Stomach smooth muscle (tissue), 2 donors: ENCODE measurements around the gene ROBO1.

Experiments
- H3K27ac ChIP-seq: one replicate; pipeline ENCODE4 v1.7.0; 2013; ENCODE audit warnings: mild to moderate bottlenecking, low read length, inconsistent platforms
- H3K27me3 ChIP-seq, 2 donors: one replicate each; pipeline ENCODE4 v1.7.0; 2013; ENCODE audit warnings: low read length in 2 of 2; ENCODE audit not compliant: insufficient read depth in 2 of 2, control insufficient read depth in 1 of 2
- H3K36me3 ChIP-seq, 2 donors: one replicate each; pipeline ENCODE4 v1.7.0; 2013; ENCODE audit warnings: low read length in 2 of 2; ENCODE audit not compliant: control insufficient read depth in 2 of 2, insufficient read depth in 2 of 2
- H3K4me1 ChIP-seq: one replicate; pipeline ENCODE4 v1.7.0; 2013; ENCODE audit warnings: low read length; ENCODE audit not compliant: control insufficient read depth, insufficient read depth
- H3K4me3 ChIP-seq, 2 donors: one replicate each; pipeline ENCODE4 v1.7.0; 2013; ENCODE audit warnings: low read length in 2 of 2
- H3K9ac ChIP-seq, 2 donors: one replicate each; pipeline ENCODE4 v1.7.0; 2013; ENCODE audit warnings: low read length in 2 of 2, mild to moderate bottlenecking in 1 of 2
- H3K9me3 ChIP-seq, 2 donors: one replicate each; pipeline ENCODE4 v1.7.0; 2013; ENCODE audit warnings: low read length in 2 of 2; ENCODE audit not compliant: control insufficient read depth in 2 of 2
- donor health status: healthy.
- donor health status: Pancreatic carcinoma.

The ROBO1 gene

DNA sequence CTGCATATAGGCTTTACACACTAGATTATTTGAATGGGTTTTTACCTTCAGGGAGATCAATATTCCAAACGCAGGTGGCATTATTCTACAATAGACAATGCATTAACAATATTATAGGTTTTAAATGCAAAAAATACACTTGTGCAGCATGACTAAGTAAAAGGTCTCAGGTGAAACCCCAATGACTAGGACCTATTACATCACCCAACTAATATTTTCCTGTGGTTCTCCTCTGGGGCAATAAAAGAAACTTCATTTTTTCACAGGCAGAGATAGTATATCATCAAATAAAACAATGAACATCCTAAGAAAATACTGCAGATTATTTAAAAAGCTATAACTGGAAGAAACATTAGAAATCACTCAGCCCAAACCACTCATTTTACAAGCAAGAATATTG, 375.3 kb downstream of the ROBO1 start:
- Histone ChIP-seq H3K9ac (no peak overlapping the region), H3K9me3 (no peaks in the 10 kb centered on the region), H3K27ac (no peak overlapping the region), H3K36me3 (no peaks in the 10 kb centered on the region), H3K4me3 (no peak overlapping the region), H3K4me1 (no peaks in the 10 kb centered on the region), H3K27me3 (no peaks in the 10 kb centered on the region)

DNA sequence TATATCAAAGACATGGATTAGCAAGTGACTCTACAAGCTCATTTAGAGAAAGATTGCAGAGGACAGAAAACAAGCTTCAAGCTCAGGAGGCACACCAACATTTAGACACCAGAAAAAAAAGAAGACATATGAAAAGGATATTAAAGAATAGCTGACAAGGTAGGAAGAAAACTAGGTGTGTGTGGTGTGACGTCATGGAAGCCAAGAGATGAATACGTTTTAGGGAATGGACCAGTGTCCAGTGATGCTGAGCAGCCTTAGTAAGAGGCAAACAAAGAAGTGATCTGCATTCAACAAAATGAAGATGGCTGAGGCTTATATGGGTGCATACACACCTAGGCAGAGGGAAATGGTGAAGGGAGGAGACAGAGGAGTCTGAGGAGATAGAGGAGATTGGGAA, 377.4 kb downstream of the ROBO1 start:
- Histone ChIP-seq H3K9ac (no peak overlapping the region), H3K4me1 (no peaks in the 10 kb centered on the region), H3K4me3 (no peak overlapping the region), H3K36me3 (no peaks in the 10 kb centered on the region), H3K27me3 (no peaks in the 10 kb centered on the region), H3K9me3 (no peaks in the 10 kb centered on the region), H3K27ac (no peak overlapping the region)

DNA sequence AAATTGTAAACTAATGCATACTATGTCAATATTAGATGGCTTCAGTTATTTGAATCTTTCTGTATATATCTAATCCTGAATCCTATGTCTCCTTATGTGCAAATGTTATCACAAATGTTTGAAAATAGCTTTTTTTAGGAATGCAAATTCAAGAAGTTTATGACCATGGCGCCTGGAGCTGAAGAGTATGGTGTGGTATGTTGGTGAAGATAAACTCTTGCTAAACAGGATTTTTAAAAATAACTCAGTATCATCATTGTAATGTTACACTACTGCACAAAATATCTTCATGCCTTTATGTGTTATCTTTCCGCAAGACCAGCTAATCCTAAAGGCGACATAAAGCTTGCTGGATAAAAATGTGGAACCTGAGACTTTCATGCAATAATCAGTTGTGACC, 382.6 kb downstream of the ROBO1 start:
- no peak overlapping the region for H3K9ac ChIP-seq
- H3K27ac ChIP-seq = no peak overlapping the region
- H3K9me3 ChIP-seq = no peaks in the 10 kb centered on the region
- H3K27me3 ChIP-seq = no peaks in the 10 kb centered on the region
- H3K4me3 ChIP-seq = no peak overlapping the region
- no peaks in the 10 kb centered on the region for H3K36me3 ChIP-seq
- H3K4me1 ChIP-seq = no peaks in the 10 kb centered on the region

DNA sequence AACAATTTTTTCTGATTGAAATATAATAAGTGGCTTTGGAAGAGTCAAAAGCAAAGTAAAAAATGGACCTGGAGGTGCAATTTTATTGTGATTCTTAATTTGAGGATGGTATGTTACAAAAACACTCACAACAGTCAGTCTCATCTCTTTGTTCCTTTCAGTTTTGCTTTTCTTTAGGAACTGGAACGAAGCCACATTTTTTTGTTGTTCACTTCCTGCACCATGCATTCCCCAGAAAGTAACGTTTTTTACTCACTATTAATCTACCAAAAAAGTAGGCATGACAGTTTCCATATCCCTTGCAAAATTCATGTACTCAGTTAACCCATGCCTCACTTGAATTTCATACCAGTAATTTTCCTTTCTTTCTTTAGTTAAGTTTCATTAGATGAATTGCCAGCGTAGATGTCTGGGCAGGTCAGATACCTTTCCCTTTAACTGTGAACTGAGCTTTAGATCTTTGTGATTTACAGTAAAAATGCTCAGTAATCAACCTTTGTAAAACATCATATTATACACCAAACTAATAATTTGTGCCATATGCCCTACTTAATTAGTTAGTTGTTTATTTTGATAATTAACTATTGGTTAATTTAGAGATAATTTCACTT, 384.3 kb downstream of the ROBO1 start:
- H3K27ac ChIP-seq = no peak overlapping the region
- H3K4me1 ChIP-seq = no peaks in the 10 kb centered on the region
- no peak overlapping the region for H3K9ac ChIP-seq
- no peak overlapping the region for H3K4me3 ChIP-seq
- no peaks in the 10 kb centered on the region for H3K36me3 ChIP-seq
- no peaks in the 10 kb centered on the region for H3K9me3 ChIP-seq
- no peaks in the 10 kb centered on the region for H3K27me3 ChIP-seq

DNA sequence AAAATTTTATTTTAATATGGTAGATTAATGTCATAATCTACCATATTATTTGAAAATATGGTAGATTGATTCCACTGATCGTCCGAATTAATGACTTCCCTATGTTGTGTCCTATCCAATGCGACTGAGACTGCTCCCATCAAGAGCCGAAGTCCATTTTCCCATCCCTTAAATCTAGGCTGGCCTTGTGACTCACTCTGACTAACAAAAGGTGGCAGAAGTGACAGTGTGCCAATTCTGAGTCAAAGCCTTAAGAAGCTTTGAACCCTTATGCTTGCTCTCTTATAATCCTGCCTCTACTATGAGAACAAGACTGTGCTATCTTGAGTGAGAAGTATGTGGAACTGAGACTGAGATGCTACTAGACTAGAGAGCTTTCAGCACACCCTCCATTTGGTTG, 387.2 kb downstream of the ROBO1 start:
- Histone ChIP-seq H3K9me3 (no peaks in the 10 kb centered on the region), H3K27me3 (no peaks in the 10 kb centered on the region), H3K4me3 (no peak overlapping the region), H3K9ac (no peak overlapping the region), H3K4me1 (no peaks in the 10 kb centered on the region), H3K36me3 (no peaks in the 10 kb centered on the region), H3K27ac (no peak overlapping the region)

DNA sequence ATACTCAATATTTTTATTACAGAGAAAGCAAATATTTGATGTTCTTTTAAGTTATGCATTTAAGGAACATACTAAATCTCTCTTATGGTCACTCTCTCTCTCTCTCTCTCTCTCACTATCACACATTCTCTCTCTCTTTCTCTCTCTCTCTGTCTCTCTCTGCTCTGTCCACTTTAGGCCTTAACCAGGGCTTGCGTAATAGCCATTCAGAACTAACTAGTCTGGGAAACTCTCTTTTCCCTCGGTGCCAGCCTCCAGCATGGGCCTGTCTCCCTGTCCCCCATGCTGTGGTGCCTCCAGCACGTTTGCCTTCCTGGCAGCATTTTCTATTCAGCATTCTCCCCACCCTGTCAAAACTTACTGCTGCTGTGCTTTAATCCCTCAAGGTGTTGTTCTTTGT, 389.7 kb downstream of the ROBO1 start:
- Histone ChIP-seq H3K36me3 (no peaks in the 10 kb centered on the region), H3K9me3 (no peaks in the 10 kb centered on the region), H3K4me1 (no peaks in the 10 kb centered on the region), H3K27ac (no peak overlapping the region), H3K4me3 (no peak overlapping the region), H3K9ac (no peak overlapping the region), H3K27me3 (no peaks in the 10 kb centered on the region)

DNA sequence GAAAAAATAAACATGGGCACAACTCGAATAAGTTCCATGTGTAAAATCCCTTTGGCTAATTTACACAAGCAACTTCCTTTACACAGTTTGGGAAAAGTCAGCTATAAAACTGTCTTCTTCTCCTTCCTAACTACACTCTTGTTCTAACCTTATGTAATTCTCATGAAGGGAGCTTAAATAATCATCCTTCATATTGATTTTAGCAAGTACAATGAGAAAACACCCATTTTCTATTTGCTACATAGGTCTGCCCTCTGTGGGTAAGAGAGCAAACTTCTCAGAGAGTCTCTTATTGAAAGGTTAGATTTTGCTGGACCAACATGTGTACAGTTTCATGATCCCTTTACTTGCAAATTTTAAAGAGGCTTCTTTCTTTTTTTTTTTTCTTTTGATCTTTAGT, 398.5 kb downstream of the ROBO1 start:
- Histone ChIP-seq H3K36me3 (no peaks in the 10 kb centered on the region), H3K4me1 (no peaks in the 10 kb centered on the region), H3K27ac (no peak overlapping the region), H3K27me3 (no peaks in the 10 kb centered on the region), H3K9me3 (no peaks in the 10 kb centered on the region), H3K4me3 (no peak overlapping the region), H3K9ac (no peak overlapping the region)

DNA sequence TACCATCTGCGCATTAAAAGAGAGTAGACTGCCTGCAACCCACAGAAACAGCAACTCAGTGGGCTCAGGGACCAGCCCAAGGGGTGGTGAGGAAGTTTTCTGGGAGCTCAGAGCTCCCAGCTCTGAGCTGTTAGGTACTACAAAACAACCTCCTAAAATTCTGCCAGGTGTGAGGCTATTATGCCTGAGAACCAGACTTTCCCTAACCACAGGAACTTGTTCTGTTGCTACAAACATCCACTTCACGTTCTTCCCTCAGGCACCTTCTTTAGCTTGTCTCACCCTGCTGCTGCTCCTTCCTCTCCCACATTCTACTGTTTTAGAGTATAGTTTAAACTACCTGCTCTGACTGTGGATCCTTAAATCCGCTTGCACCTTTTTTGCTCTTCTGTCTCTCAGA, 399.4 kb downstream of the ROBO1 start:
- H3K9ac ChIP-seq = no peak overlapping the region
- no peaks in the 10 kb centered on the region for H3K9me3 ChIP-seq
- H3K27ac ChIP-seq = no peak overlapping the region
- no peaks in the 10 kb centered on the region for H3K36me3 ChIP-seq
- H3K4me3 ChIP-seq = no peak overlapping the region
- no peaks in the 10 kb centered on the region for H3K27me3 ChIP-seq
- H3K4me1 ChIP-seq = no peaks in the 10 kb centered on the region

DNA sequence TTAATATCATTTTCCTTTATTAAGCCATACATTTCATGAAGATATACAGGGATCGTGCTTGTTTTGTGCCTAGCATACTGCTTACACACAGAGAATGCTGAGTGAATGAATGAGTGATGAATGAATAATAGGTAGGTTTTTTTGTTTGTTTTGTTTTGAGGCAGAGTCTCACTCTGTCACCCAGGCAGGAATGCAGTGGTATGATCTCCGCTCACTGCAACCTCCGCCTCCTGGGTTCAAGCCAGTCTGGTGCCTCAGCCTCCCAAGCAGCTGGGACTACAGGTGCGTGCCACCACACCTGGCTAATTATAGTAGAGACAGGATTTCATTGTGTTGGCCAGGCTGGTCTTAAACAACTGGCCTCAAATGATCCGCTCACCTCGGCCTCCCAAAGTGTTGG, 400.0 kb downstream of the ROBO1 start:
- no peaks in the 10 kb centered on the region for H3K36me3 ChIP-seq
- no peak overlapping the region for H3K27ac ChIP-seq
- H3K9ac ChIP-seq = no peak overlapping the region
- H3K27me3 ChIP-seq = no peaks in the 10 kb centered on the region
- H3K4me3 ChIP-seq = no peak overlapping the region
- H3K4me1 ChIP-seq = no peaks in the 10 kb centered on the region
- no peaks in the 10 kb centered on the region for H3K9me3 ChIP-seq

DNA sequence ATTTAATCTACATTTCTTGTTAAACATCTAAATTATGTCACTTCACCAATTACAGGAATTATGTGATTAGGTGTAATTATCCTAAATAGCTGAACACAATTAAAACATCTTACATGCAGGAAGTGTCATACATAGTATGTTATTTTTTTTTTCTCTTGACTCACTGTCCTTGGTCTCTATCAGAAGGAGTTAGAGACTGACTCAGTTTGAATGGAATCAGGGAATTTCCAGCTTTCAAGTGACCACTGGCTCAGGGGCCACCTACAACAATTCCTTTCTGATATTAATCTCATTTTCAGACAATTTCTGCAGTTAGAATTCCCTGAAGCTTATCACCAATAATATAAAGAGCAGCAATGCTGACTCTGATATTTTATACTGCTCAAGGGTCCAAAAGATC, 400.7 kb downstream of the ROBO1 start:
- Histone ChIP-seq H3K9me3 (no peaks in the 10 kb centered on the region), H3K36me3 (no peaks in the 10 kb centered on the region), H3K4me3 (no peak overlapping the region)

DNA sequence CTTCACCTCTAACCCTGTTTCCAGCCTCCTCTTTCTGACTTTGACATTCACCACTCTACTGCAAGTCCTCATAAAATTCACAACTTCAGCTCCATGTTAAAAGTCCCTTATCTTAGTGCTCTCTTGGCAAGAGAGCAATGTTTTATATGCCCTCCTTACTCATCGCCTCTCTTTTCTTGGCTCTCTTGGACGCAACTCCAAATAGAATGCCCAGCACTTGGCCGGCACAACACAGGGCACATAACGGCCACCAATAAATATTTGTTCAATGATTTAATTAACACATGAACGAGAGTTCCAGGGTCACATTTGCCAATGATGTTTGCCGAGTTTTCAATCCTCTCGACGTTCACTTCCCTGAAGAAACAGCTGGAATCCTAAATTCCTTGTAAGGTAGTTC, 401.4 kb downstream of the ROBO1 start:
- H3K9me3 ChIP-seq = no peaks in the 10 kb centered on the region
- H3K4me3 ChIP-seq = no peak overlapping the region
- H3K36me3 ChIP-seq = no peaks in the 10 kb centered on the region
- no peaks in the 10 kb centered on the region for H3K4me1 ChIP-seq
- no peak overlapping the region for H3K27ac ChIP-seq
- H3K9ac ChIP-seq = no peak overlapping the region
- no peaks in the 10 kb centered on the region for H3K27me3 ChIP-seq

More for the DNA sequence above, 400.7 kb downstream of the ROBO1 start:
- Histone ChIP-seq H3K27me3 (no peaks in the 10 kb centered on the region), H3K27ac (no peak overlapping the region), H3K9ac (no peak overlapping the region), H3K4me1 (no peaks in the 10 kb centered on the region)
